Measurements from ENCODE around the gene XPO4.
A peak's percentile ranks its signal among the peaks of the same experiment; 100 is the strongest.
"Not testable (repeated sequence)": the region's sequence is repeated elsewhere in the genome, so short reads cannot be mapped to it uniquely, and the experiment has no call there.

The XPO4 gene

DNA sequence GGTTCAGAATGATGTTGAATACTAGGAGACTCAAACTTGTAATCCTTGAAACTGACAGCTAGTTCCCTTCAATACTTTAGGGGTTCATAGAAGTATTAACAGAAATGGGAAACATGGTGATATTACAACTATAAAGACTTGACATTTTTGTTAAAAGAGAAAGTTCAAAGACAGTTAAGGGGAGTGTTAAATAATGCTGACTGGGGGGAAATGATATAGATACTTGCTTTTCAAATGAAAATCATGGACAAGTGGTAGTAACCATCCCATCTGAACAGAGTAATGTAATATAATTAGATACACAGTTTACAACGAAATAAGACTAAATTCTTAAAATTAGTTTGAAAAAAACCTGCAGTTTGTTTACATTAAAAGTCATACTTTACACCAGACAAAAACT lies 122.2 kb downstream of the XPO4 start:
- DNase-seq = no peak

DNA sequence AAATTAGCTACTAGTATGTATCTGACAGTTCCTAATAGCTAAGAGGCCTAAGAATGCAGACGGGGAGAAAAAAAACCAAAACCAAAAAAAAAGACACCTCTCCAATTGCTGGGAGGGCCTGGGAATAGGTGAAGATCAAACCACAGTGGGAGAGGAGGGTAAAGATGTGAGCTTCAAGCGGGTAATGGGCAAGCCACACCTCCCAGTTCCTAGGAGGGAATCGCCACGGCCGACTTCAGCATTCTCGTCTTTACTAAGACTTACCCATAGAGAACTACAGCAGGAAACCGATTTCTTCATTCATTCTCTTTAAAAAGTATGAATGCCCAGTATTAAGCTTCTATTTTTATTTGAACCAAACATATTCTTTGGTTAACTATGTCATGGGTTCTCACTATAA lies 123.1 kb downstream of the XPO4 start:
- no peak for DNase-seq

DNA sequence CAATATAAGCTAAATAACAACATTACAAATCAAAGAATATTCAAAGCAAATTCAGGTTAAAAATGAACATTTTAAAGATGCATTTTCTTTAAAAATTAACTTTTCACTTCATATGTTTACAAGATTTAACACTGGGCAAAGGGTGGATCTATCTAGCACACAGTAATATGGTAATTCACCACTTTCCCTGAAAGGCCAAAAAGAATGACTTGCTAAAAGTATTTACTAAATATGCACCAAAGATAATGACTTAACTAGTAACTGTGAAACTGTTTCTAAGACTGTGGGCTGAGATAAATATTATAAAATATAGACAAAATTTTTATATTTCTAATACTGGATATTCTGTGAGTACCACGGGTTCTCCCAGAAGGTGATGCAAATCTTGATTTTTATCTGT lies 124.2 kb downstream of the XPO4 start:
- DNase-seq = no peak

DNA sequence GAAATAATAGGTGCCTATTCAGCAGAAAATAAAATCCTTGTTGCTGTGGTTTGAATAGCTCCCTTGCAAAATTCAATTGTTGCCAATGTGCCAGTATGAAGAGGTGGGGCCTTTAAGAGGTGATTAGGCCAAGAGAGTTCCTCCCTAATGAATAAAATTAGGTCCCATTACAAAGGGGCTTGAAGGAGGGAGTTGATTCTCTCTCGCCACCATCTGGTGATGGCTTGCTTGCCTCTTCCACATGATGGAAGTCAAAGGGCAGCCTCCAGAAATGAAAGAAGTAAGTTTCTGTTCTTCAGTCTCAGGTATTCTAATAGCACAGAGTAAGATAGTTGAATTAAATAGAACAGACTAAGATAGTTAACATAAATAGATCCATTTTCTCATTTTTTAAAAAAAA lies 125.8 kb downstream of the XPO4 start:
- DNase-seq = no peak

DNA sequence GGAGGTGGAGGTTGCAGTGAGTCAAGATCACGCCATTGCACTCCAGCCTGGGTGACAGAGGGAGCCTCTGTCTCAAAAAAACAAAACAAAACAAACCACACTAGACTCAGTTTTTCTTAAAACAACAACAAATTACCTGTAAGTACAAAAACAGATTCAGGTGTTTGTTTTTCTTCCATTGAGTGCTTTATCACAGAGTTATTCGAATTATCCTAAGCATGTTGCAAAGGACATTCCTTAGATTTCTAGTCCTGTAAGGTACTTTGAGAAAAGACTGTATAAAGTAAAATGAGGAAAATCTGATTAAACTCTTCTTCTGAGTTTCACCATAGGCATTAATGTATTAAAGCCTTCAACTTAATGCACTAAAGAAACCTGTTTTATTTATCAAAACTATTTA lies 126.6 kb downstream of the XPO4 start:
- DNase-seq = no peak

DNA sequence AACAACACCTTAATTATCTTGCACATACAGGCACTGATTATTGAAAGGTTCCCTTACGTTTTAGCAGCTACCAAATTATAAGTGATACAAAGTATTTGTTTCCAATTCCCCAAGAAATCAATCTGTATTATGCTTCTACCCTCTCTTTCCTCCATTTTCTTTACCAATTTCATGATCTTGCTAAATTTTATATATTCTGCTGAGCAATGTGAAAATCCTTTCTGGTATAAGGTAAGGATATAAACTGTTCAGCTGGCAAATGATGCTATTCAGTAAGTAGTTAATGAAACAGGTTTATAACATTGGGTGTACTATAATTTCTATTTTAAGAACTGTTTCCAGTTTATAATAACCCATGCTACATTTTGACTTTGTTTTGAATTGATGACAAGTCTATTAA lies 127.8 kb downstream of the XPO4 start:
- no peak for DNase-seq

DNA sequence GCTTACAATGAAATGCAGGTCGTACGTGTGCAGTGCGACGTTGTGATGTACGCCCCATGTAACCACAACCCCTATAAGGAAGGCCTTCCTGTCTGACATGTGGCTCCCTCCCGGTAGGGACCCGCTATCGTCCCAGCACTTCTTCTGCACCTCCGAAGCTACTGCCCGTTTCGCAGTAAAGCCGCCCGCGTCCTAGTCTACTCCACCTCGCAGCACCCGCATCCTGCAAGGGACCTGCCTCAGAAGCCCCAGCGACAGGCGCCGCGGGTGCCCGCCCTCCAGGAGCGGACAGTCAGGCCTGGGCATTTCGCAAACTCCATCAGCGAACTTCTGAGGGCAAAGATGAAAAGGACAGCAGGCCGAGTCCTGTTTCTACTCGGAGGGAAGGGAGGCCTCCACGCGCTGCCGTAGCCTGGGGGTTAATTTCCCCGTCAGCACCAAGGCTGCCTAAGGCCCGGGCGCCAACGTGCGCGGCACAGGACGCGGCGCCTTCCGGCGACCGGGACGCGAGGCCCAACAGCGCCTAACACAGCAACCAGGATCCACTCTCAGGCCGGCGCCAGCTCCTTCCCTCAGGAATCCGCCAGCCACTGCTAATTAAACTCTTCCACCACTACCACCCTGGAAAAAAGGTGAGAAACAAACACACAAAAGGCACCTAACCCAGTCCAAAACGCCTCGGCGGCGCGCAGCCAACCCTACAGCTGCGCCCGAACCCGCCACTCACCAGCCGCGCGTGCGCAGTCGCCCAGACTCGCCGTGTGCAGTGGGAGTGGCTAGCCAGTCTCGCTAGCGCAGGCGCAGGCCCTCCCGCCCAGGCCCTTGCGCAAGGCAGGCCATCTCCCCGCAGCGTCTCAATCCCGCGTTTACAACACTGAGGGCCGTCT lies 129.1 kb downstream of the XPO4 start, which contains the start of gene EEF1AKMT1:
Gene EEF1AKMT1, minus strand, starts transcription at position 768 of the 887 bp plus-strand sequence. CDS start 16,363 bp downstream, outside the sequence.
- peak; percentile 66 to 86 for DNase-seq

DNA sequence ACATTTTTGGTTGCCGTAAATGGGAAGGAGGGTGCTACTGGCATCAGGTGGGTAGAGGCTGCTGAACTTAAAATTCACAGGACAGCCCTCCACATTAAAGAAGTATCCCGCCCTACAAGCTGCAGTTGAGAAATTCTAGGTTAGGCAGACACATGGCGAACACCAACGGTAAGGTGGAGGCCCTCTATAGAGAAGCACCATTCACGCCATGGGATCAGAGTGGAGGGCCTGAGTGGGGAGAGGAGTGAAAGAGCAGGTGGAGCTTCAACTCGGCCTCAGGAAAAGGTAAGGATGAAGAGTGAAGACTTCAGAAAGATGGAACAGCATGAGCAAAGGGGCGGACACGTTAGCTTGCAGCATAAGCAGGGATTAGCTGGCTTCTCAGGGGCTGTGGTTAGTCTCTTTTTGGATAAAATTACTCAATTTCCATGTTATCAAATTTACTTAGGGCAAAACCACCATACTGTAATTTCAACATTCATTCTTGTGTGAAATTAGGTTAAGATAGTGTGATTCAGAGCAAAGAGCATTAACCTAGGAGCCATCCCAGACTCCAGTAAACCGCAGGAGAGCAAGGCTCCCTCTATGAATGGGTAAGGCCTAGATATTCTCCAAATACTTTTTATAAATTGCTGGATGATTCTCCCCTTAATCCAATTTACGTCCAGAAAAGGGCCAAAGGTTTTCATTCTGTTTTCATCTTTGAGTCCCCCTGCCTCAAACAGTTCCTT lies 130.0 kb downstream of the XPO4 start:
- no peak for DNase-seq

DNA sequence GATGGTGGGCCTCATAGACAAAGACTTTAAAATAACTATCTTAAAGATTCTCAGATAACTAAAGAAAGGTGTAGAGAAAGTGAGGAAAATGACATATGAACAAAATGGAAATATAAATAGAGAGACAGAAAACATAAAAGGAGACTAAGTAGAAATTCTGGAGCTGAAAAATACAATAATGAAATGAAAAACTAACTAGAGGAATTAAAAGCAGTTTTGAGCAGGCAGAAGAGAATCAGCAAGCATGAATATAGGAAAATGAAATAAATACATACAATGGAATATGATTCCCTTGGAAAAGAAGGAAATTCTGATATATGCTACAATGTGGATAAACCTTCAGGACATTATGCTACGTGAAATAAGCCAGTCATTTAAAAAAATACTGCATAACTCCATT lies 132.7 kb downstream of the XPO4 start:
- no peak for DNase-seq

DNA sequence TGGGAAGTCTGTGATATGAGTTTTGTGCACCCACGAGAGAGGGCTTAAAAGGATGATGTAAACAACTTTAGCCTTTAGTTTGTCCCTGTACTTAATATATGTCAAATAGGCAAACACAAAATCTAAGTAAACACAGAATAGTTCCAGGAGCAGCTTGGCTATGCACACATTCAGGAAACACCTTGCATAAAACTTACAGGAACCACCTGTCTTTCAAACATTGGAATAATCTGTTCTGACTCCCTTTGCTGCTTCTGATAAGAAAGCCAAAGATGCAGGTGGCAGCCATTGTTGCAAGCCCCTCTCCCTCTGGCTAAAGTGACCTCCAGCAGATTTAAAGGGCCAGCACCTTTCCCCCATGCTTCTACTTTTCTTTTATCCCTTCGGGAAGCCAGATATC lies 133.5 kb downstream of the XPO4 start:
- DNase-seq = no peak

DNA sequence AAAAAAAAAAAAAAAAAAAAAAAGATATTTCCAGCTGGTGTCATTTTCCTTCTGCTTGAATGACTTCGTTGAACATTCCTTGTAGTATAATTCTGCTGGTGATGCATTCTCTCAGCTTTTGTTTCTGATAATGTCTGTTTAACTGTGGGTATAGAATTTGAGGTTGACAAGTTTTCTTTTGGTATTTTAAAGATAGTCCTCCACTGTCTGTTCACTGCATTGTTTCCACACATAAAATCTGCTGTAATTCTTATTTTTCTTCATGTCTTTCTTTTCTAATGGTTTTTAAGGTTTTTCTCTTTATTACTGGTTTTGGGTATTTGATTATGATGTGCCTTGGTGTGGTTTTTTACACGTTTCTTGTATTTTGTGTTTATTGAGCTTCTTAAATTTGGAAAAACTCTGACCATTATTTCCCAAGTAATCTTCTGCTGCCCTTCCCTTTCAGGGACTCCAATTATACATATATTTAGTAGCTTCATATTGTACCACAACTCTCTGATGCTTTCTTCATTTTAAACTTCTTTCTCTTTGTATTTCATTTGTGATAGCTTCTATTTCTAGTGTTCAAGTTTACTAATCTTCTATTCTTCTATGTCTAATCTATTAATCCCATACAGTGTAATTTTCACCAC lies 135.1 kb downstream of the XPO4 start:
- DNase-seq = no peak

DNA sequence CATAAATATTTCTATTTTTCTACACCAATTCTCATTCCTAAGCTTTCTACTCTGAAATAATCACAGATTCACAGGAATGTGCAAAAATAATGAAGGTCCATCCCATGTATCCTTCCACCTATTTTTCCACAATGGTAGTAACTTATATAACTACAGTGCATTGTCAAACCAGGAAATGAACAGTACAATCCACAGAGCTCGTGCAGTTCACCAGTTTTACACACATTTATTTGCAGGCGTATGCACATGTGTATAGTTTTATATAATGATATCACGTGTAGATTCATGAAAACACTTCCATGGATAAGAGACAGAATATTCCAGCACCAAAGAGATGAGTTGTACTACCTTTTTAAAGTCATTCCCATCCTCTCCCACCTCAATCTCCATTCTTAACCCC lies 141.7 kb downstream of the XPO4 start:
- no peak for DNase-seq

DNA sequence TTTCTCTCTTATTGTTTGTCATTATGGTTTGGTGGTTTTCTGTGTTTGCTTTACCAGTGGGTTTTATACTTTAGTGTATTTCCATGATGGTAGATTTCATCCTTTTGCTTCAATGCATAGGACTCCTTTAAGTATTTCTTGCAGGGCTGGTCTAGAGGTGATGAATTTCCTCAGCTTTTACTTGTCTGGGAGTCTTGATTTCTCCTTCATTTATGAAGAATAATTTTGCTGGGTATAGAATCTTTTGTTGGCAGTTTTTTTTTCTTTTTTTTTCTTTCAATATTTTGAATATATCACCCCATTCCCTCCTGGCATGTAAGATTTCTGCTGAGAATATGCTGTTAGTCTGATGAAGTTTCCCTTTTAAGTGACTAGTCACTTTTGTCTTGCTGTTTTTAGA lies 148.5 kb downstream of the XPO4 start:
- no peak for DNase-seq

DNA sequence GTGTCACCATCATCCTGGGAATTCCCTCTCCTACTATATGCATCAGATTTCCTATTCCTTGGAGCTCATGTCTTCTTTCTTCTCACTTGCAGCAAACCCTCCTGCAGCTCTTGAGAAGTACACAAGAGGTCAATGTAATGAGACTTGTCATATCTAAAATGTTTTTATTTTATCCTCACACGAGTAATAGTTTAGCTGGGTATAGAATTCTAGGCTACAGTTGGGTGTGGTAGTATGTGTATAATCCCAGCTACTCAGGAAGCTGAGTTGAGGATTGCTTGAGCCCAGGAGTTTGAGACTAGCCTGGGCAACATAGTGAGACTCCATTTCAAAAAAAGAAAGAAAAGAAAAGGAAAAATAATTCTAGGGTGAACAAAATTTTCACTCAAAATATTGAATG lies 153.2 kb downstream of the XPO4 start:
- DNase-seq = no peak

DNA sequence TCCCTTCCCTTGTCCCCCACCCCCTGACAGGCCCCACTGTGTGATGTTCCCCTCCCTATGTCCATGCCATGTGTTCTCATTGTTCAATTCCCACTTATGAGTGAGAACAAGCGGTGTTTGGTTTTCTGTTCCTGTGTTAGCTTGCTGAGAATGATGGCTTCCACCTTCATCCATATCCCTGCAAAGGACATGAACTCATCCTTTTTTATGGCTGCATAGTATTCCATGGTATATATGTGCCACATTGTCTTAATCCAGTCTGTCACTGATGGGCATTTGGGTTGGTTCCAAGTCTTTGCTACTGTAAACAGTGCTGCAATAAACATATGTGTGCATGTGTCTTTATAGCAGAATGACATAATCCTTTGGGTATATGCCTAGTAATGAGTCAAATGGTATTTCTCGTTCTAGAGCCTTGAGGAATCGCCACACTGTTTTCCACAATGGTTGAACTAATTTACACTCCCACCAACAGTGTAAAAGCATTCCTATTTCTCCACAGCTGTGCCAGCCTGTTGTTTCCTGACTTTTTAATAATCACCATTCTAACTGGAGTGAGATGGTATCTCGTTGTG lies 158.6 kb downstream of the XPO4 start:
- DNase-seq = not testable (repeated sequence)

DNA sequence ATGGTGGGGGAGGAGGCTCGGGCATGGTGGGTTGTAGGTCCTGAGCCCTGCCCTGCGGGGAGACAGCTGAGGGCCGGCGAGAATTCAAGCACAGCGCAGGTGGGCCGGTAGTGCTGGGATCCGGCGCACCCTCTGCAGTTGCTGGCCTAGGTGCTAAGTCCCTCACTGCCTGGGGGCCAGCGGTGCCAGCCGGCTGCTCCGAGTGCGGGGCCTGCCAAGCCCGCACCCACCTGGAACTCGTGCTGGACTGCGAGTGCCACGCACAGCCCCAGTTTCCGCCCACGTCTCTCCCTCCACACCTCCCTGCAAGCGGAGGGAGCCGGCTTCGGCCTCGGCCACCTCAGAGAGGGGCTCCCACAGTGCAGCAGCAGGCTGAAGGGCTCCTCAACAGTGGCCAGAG lies 162.5 kb downstream of the XPO4 start:
- no peak for DNase-seq

DNA sequence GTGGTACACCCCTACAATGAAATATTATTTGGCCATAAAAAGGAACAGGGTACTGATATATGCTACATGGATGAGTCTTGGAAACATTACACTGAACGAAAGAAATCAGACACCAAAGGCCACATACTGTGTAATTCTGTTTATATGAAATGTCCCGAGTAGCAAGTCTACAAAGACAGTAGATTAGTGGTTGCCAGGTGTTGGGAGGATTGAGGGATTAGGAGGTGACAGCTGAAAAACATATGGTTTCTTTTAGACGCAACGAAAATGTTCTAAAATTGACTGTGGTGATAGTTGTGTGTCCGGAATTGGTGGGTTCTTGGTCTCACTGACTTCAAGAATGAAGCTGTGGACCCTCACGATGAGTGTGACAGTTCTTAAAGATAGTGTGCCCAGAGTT lies 163.9 kb downstream of the XPO4 start:
- no peak for DNase-seq

DNA sequence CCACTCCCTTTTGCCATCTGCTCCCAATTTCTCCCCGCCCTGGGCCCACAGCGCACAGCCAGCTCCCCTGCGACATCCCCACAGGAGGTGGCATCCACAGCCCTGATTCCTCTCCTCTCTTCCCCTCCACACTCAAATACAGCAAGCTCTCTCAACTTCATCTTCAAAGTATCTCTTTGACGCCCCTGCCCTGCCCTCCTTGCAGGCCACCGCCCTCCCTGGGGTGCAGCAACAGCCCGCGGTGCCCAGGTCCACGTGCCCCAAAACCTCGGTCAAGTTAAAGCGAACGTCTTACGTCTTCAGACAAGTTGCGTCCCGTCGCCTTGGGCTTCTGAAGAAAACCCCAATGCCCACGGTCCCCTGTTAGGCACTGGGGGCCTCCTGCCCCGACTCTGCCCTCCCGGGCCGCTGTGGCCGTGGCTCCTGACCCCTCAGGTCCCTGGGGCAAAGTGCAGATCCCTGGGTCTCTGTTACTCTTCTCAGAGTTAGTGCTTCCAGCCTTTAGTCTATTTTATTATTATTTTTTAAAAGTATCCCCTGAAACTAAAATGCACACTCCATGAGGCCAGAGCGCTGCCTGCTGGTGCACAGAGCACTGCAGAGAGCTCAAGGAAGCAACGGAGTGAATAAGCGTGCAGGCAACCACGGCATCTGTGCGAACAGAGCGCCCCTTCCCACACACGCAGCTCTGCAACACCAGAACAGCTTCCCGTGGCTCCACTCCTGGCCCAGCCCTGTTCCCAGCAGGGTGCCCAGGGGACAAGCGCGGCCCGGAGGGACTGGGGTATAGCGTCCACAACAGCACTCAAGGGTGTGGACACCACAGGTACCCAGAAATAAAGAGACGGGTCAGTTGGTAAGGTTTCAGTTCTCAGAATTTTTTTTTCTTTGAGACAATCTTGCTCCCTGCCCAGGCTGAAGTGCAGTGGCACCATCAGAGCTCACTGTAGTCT lies 172.6 kb downstream of the XPO4 start:
- no peak for DNase-seq

DNA sequence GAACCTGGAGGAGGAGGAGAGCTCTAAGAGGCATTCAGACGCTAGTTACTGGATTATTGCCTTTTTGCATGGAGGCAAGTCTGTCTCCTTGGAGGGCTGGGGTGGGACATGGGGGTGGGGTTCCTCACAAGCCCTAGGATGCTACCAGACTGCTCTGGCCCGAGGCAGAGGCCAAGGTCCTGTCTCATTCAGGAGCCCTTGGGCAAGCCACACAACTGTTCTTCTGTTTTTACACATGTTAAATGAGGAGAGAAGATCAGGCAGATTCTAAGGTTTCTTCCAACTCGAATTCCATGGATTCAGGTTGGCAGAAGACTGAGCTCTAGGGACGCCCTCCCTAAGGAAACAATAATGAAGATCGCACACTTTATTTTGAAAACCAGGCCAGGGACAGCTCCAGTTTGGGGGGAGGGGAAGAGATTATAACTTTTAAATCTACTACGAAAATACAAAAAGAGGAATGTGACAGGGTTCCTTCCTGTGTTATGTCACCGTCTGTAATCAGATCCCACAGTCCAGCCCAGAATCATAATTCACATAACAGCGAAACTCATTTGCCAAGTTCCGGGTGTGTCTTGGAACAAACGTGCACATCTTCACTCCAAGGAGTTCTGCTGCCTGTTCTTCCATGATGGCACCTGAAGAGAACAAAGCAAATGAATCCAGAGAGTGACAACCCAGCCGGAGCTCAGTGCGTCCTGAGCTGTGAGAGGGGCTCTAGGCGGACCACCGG lies 173.8 kb downstream of the XPO4 start:
- no peak for DNase-seq

DNA sequence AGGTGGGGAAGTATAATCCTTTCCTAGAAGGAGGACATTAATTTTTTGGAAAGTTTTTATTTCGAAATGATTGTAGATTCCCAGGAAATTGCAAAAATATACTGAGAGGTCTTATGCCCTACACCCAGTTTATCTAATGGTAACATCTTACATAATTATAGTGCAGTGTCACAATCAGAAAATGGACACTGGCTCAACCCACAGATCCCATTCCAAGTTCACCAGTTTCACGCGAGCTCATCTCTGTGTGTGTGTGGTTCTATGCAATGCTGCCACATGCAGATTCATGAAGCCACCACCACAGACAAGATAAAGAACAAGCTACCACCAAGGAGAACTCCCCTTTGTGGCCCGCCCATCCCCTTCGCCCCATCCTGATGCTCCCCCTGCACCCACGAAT lies 174.7 kb downstream of the XPO4 start:
- DNase-seq = no peak

All from hippocampal formation (tissue), 2 donors.